ENCODE data around the gene CLASRP. TPM values are rescaled to one million over a fixed set of nuclear protein-coding genes. Genes with fewer than 3 reads are reported as not detected.

CLASRP gene
- total RNA-seq, 1 experiment from 2014 or later, result 88.0 TPM

DNA sequence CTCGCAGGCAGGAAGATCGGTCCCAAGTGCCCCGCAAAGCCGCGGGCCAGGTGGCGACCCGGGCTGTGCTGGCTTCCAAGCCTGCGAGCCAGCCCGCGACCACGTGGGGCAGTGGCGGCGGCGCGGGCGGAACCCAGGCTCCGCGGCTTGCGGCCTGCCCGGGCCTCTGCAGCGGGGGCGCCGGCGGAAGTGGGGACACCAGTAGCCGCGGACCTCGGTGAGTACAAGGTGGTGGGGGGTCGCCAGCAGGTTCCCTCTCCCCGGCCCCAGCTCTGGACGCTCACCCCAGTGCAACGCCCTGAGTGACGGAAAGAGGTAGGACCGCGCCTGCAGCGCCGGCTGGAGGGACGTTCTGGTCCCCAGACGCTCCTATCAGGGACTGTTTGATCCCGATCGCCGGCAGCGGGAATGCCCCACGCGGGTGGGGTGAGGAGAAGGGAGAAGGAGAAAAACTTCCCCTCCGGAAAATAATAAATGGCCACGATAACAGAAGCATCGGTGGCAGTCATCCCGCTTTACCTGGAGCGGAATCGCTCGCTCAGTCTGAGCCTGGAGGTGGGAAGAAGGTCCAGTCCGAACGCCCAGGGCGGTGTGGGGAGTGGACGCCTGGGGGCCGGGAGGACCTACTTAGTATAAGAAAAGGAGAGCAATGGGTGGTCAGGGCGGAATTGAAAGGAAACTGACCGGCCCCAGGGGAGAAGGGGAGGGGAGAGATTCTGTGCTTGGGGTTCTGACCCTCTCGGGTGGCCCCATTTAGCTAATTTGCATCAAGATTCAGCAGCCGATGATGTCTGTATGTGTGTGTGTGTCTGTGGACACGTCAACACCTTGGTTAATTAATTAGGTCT, 40.4 kb downstream of the CLASRP start, which contains the start of gene GEMIN7 (continued):
- TF ChIP-seq, protein P1, sequence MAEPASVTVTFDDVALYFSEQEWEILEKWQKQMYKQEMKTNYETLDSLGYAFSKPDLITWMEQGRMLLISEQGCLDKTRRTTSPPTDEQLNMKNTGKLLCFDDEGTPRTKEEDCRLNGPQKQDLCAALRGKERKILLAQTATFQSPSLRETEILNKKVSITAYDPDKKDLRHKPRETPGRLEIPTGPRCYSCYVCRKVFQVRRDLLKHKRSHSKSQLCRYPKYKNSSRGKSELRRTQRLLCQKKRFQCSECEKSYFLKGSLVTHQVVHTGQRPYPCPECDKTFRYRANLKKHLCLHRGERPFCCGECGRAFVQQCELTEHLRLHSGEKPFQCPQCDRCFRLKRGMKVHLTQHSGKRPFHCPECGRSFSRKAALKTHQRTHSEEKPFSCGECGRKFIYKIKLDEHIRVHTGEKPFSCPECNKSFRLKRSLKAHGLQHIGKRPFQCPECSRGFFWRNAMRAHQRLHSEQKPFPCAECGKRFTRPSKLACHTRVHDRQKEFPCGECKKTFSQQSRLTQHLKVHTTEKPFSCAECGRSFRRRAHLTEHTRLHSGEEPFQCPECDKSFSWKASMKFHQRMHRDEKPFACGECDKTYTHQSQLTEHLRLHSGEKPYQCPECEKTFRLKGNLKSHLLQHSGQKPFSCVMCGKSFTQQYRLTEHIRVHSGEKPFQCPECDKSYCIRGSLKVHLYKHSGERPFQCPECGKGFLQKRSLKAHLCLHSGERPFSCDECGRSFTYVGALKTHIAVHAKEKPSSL (CRISPR knock-in tag; conservative IDR thresholded peaks at IDR 0.05), result no peak
- TF ChIP-seq CREB1 (CRISPR knock-in tag; IDR thresholded peaks at IDR 0.05) (no peak), FOXJ3 (CRISPR knock-in tag; IDR thresholded peaks at IDR 0.05; ENCODE audit: borderline replicate concordance) (no peak), FOXP1 (CRISPR knock-in tag; IDR thresholded peaks at IDR 0.05; ENCODE audit: borderline replicate concordance) (peak; percentile 93), NR1H2 (CRISPR knock-in tag; IDR thresholded peaks at IDR 0.05) (no peak), ZNF317 (CRISPR knock-in tag; IDR thresholded peaks at IDR 0.05; ENCODE audit: borderline replicate concordance, low read depth) (peak; percentile 53; the same call in 1 of the 2 replicates), HMGA2 (CRISPR knock-in tag; IDR thresholded peaks at IDR 0.05) (no peak)
- TF ChIP-seq, protein P2, sequence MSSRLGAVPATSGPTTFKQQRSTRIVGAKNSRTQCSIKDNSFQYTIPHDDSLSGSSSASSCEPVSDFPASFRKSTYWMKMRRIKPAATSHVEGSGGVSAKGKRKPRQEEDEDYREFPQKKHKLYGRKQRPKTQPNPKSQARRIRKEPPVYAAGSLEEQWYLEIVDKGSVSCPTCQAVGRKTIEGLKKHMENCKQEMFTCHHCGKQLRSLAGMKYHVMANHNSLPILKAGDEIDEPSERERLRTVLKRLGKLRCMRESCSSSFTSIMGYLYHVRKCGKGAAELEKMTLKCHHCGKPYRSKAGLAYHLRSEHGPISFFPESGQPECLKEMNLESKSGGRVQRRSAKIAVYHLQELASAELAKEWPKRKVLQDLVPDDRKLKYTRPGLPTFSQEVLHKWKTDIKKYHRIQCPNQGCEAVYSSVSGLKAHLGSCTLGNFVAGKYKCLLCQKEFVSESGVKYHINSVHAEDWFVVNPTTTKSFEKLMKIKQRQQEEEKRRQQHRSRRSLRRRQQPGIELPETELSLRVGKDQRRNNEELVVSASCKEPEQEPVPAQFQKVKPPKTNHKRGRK (CRISPR knock-in tag; IDR thresholded peaks at IDR 0.05; ENCODE audit: borderline replicate concordance), result no peak
- TF ChIP-seq, protein P3, sequence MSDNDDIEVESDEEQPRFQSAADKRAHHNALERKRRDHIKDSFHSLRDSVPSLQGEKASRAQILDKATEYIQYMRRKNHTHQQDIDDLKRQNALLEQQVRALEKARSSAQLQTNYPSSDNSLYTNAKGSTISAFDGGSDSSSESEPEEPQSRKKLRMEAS (CRISPR knock-in tag; IDR thresholded peaks at IDR 0.05), result peak; percentile 96
- TF ChIP-seq, protein P4, sequence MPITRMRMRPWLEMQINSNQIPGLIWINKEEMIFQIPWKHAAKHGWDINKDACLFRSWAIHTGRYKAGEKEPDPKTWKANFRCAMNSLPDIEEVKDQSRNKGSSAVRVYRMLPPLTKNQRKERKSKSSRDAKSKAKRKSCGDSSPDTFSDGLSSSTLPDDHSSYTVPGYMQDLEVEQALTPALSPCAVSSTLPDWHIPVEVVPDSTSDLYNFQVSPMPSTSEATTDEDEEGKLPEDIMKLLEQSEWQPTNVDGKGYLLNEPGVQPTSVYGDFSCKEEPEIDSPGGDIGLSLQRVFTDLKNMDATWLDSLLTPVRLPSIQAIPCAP (CRISPR knock-in tag; IDR thresholded peaks at IDR 0.05), result peak; percentile 93
- TF ChIP-seq, protein P5, sequence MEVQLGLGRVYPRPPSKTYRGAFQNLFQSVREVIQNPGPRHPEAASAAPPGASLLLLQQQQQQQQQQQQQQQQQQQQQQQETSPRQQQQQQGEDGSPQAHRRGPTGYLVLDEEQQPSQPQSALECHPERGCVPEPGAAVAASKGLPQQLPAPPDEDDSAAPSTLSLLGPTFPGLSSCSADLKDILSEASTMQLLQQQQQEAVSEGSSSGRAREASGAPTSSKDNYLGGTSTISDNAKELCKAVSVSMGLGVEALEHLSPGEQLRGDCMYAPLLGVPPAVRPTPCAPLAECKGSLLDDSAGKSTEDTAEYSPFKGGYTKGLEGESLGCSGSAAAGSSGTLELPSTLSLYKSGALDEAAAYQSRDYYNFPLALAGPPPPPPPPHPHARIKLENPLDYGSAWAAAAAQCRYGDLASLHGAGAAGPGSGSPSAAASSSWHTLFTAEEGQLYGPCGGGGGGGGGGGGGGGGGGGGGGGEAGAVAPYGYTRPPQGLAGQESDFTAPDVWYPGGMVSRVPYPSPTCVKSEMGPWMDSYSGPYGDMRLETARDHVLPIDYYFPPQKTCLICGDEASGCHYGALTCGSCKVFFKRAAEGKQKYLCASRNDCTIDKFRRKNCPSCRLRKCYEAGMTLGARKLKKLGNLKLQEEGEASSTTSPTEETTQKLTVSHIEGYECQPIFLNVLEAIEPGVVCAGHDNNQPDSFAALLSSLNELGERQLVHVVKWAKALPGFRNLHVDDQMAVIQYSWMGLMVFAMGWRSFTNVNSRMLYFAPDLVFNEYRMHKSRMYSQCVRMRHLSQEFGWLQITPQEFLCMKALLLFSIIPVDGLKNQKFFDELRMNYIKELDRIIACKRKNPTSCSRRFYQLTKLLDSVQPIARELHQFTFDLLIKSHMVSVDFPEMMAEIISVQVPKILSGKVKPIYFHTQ (CRISPR knock-in tag; IDR thresholded peaks at IDR 0.05), result no peak
- TF ChIP-seq, protein P6, sequence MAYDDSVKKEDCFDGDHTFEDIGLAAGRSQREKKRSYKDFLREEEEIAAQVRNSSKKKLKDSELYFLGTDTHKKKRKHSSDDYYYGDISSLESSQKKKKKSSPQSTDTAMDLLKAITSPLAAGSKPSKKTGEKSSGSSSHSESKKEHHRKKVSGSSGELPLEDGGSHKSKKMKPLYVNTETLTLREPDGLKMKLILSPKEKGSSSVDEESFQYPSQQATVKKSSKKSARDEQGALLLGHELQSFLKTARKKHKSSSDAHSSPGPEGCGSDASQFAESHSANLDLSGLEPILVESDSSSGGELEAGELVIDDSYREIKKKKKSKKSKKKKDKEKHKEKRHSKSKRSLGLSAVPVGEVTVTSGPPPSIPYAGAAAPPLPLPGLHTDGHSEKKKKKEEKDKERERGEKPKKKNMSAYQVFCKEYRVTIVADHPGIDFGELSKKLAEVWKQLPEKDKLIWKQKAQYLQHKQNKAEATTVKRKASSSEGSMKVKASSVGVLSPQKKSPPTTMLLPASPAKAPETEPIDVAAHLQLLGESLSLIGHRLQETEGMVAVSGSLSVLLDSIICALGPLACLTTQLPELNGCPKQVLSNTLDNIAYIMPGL (CRISPR knock-in tag; IDR thresholded peaks at IDR 0.05), result 0 out of 2 replicates have a peak, but pooled peaks have one; percentile 23

DNA sequence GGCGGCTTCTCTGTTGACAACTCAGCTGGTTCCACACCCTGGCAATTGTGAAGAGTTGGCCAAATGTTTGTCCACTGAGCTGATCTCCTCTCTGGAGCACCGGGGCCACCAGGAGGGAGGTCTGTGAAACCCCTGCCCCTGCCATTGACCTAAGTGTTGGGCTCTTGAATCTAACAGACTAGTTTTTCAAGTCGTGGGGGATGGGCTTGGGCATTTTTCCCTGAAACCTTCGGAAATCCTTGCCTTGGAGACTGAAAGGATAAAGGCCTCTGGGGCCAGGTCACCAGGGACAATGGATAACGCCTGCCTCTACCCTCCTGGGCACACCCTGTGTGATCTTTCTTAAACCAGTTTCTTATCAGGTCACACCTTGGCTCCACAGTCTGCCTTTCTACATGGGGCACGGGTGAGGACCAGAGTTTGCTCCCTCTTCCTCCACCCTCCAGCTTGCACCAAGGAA, 41.1 kb downstream of the CLASRP start:
- Mint-ChIP-seq H3K27me3 (ENCODE audit: low read depth) (no peaks in the 10 kb centered on the region), H3K4me3 (peak overlapping the region; percentile 99), H3K36me3 (peaks cover 14% of the 10 kb centered on the region), H3K9me3 (no peaks in the 10 kb centered on the region), H3K27ac (peak overlapping the region; percentile 99), H3K4me1 (peaks cover 46% of the 10 kb centered on the region)
- DNase-seq (ENCODE audit: low spot score) (peak; percentile 64), ATAC-seq (peak; percentile 1)
- ChIA-PET POLR2A (interaction anchor here (0.7 to 2.7 kb wide), 4 partner anchors 11 to 54 kb away, joined by 3 to 36 read pairs (median 4); partner anchors contain the start of genes CLASRP and PPP1R37), CTCF (interaction anchor here (0.6 to 2.9 kb wide), 9 partner anchors 10 to 82 kb away, joined by 3 to 23 read pairs (median 3); partner anchors contain the start of gene PPP1R37)
- TF ChIP-seq TEAD1 (CRISPR knock-in tag; IDR thresholded peaks at IDR 0.05) (0 out of 2 replicates have a peak, but pooled peaks have one; percentile 18), SMAD3 (CRISPR knock-in tag; IDR thresholded peaks at IDR 0.05; ENCODE audit: borderline replicate concordance) (no peak)
- TF ChIP-seq, protein P7, sequence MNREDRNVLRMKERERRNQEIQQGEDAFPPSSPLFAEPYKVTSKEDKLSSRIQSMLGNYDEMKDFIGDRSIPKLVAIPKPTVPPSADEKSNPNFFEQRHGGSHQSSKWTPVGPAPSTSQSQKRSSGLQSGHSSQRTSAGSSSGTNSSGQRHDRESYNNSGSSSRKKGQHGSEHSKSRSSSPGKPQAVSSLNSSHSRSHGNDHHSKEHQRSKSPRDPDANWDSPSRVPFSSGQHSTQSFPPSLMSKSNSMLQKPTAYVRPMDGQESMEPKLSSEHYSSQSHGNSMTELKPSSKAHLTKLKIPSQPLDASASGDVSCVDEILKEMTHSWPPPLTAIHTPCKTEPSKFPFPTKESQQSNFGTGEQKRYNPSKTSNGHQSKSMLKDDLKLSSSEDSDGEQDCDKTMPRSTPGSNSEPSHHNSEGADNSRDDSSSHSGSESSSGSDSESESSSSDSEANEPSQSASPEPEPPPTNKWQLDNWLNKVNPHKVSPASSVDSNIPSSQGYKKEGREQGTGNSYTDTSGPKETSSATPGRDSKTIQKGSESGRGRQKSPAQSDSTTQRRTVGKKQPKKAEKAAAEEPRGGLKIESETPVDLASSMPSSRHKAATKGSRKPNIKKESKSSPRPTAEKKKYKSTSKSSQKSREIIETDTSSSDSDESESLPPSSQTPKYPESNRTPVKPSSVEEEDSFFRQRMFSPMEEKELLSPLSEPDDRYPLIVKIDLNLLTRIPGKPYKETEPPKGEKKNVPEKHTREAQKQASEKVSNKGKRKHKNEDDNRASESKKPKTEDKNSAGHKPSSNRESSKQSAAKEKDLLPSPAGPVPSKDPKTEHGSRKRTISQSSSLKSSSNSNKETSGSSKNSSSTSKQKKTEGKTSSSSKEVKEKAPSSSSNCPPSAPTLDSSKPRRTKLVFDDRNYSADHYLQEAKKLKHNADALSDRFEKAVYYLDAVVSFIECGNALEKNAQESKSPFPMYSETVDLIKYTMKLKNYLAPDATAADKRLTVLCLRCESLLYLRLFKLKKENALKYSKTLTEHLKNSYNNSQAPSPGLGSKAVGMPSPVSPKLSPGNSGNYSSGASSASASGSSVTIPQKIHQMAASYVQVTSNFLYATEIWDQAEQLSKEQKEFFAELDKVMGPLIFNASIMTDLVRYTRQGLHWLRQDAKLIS (CRISPR knock-in tag; IDR thresholded peaks at IDR 0.05; ENCODE audit: borderline replicate concordance), result no peak
